Measurements from ENCODE around the gene CREB3. TPM values are rescaled to one million over a fixed set of nuclear protein-coding genes. Genes with fewer than 3 reads are reported as not detected.

The CREB3 gene, protein sequence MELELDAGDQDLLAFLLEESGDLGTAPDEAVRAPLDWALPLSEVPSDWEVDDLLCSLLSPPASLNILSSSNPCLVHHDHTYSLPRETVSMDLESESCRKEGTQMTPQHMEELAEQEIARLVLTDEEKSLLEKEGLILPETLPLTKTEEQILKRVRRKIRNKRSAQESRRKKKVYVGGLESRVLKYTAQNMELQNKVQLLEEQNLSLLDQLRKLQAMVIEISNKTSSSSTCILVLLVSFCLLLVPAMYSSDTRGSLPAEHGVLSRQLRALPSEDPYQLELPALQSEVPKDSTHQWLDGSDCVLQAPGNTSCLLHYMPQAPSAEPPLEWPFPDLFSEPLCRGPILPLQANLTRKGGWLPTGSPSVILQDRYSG
- 40.8 and 60.0 TPM in 2 replicates for total RNA-seq

GRCh38 chr9:35732185-35732799, at the start of gene CREB3, which contains the start of gene TLN1:
Gene CREB3, plus strand, starts transcription at chr9:35732666. Its CDS starts 107 bp downstream, at chr9:35732773.
Gene TLN1, minus strand, starts transcription at chr9:35732195. Its CDS starts 6,501 bp downstream, at chr9:35725694.

GRCh38 chr9:35689542-35690293, 42.7 kb upstream of the CREB3 start, which contains the start of gene TPM2:
Gene TPM2, minus strand, starts transcription at chr9:35689925. Its CDS starts 108 bp downstream, at chr9:35689817.

GRCh38 chr9:35748858-35749514, 16.5 kb downstream of the CREB3 start, which contains the start of the genes GBA2 and RGP1:
Gene GBA2, minus strand, starts transcription at chr9:35749228. Its CDS starts 524 bp downstream, at chr9:35748704.
Gene RGP1, plus strand, starts transcription at chr9:35749287. Its CDS starts 469 bp downstream, at chr9:35749756.

DNA sequence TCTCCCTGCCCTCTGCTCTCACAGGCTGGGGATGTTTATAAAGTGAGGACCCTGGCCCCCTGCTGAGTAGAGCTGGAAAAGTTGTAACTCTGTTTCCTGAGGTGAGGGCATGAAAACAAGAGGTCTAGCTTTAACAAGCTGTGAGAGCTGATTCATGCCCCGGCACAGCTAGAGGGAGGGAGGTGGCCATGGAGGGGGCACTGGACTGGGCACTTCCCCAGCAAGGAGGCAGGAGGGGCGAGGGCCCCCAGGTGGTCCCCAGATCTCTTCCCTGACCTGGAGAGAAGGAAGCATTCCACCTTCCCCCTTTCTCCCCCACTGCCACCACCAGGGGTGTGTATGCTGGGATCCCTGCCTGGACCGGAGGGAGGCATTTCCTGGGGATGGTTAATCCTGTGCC, 21.8 kb downstream of the CREB3 start, which contains the start of gene MSMP:
Gene MSMP (minus strand): TSS at position 13 of the 400 bp plus-strand sequence. CDS start 147 bp downstream, outside the sequence.

Small RNAs within 50 kb of the gene (small RNA-seq; reads per million reads assigned to genes)
- gene MIR6853 = 0.63 reads per million

Other genes starting within 250 kb of the CREB3 start
- gene RUSC2, start 242.6 kb upstream of the CREB3 start, total RNA-seq = 18.9 and 34.7 TPM in 2 replicates
- gene TESK1, start 127.4 kb upstream of the CREB3 start, total RNA-seq = 6.4 and 9.0 TPM in 2 replicates
- gene CD72, start 114.3 kb upstream of the CREB3 start, total RNA-seq = not detected in 2 replicates
- not detected in 2 replicates for gene SIT1, start 81.7 kb upstream of the CREB3 start, total RNA-seq
- gene RMRP, start 74.6 kb upstream of the CREB3 start, total RNA-seq = 17,175 and 23,866 TPM in 2 replicates
- 6.7 and 7.0 TPM in 2 replicates for gene CCDC107, start 74.4 kb upstream of the CREB3 start, total RNA-seq
- 1.5 and 4.2 TPM in 2 replicates for gene ARHGEF39, start 67.5 kb upstream of the CREB3 start, total RNA-seq
- 0.14 TPM in 1 of 2 replicates, not detected in the other for gene CA9, start 58.7 kb upstream of the CREB3 start, total RNA-seq
- 122 and 178 TPM in 2 replicates for gene TPM2, start 42.7 kb upstream of the CREB3 start, total RNA-seq
- 359 and 362 TPM in 2 replicates for gene TLN1, start 471 bp upstream of the CREB3 start, total RNA-seq
- gene GBA2, start 16.6 kb downstream of the CREB3 start, total RNA-seq = 107 and 117 TPM in 2 replicates
- 14.2 and 18.5 TPM in 2 replicates for gene RGP1, start 16.6 kb downstream of the CREB3 start, total RNA-seq
- 6.0 and 10.2 TPM in 2 replicates for gene MSMP, start 21.6 kb downstream of the CREB3 start, total RNA-seq
- 13.7 and 17.1 TPM in 2 replicates for gene NPR2, start 58.9 kb downstream of the CREB3 start, total RNA-seq
- 0.13 and 0.22 TPM in 2 replicates for gene SPAG8, start 79.6 kb downstream of the CREB3 start, total RNA-seq
- 13.9 and 15.2 TPM in 2 replicates for gene HINT2, start 82.4 kb downstream of the CREB3 start, total RNA-seq
- gene FAM221B, start 96.1 kb downstream of the CREB3 start, total RNA-seq = not detected in 2 replicates
- gene TMEM8B, start 96.6 kb downstream of the CREB3 start, total RNA-seq = 0.53 and 0.65 TPM in 2 replicates
- gene OR13J1, start 137.7 kb downstream of the CREB3 start, total RNA-seq = not detected in 2 replicates
- gene HRCT1, start 173.5 kb downstream of the CREB3 start, total RNA-seq = 2.0 and 2.7 TPM in 2 replicates
- 10.6 and 17.7 TPM in 2 replicates for gene SPAAR, start 176.8 kb downstream of the CREB3 start, total RNA-seq
- gene OR2S2, start 225.5 kb downstream of the CREB3 start, total RNA-seq = not detected in 2 replicates